ENCODE results near the gene TMEM266.

The TMEM266 gene

GRCh38 chr15:76070192-76070591 is 10.4 kb downstream of the TMEM266 start:
- DNase-seq, result no peak

GRCh38 chr15:76070921-76071635 is 11.3 kb downstream of the TMEM266 start:
- no peak for DNase-seq

DNA sequence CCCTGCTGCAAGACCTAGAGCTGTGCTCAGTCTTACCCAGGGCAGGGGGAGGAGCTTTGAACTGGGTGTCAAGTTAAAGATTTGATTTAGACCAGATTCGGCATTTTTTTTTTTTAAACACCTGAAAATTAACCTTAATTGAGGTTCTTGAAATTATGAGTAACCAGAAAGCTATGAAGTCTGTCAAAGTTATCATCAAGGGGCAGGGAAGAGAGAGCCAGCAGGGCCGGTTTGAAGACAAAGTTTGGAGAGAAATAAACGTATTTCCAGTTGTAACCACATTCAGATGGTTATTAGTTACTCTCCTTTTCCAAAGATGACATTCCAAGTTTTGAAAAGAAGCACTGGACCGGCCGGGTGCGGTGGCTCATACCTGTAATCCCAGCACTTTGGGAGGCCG is 12.0 kb downstream of the TMEM266 start:
- DNase-seq, result no peak

DNA sequence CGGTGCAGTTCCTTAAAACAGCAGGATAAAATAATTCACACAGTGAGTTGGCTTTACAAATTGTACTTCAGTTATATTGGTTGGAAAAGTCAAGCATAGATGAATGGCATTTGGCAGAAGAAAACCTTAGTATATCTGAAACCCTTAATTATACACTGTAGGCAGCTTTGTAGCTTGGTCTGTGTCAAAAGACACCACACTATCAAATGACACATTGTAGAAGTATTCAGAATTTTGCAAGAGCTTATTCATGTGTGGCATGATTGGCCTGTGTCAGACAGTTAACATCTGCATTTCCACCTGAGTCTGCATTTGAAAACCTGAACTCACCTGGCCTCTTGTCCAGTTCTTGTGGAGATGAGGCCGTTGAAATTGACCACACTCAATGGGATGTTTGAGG is 13.8 kb downstream of the TMEM266 start:
- DNase-seq, result no peak

- DNase-seq, result no peak
These were observed 15.3 kb downstream of the TMEM266 start for GRCh38 chr15:76075046-76075445.

DNA sequence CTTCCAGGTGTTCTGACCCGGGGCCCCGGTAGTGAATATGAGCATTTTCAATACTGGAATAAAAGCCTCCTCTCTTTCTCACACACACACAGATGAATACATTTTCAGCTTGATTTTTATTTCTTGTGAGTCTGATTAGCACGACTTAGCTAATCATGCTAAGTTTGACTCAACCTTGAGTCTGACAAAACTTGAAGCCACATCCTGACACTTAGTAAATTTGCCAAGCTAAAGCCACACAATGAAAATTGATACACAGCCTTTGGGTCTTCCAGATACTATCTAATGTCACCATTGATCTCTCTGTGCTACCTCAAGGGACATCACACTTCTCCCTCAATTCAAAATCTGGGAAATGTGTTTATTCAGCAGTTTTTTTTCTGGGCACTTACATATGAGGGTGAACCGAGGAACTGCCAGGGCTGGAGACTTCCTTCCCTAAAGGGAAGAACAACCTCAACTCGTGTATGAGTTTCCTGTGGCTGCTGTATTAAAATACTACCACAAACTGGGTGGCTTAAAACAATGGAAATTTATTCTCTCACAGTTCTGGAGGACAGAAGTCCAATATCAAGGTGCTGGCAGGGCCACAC is 18.6 kb downstream of the TMEM266 start:
- DNase-seq, result no peak

DNA sequence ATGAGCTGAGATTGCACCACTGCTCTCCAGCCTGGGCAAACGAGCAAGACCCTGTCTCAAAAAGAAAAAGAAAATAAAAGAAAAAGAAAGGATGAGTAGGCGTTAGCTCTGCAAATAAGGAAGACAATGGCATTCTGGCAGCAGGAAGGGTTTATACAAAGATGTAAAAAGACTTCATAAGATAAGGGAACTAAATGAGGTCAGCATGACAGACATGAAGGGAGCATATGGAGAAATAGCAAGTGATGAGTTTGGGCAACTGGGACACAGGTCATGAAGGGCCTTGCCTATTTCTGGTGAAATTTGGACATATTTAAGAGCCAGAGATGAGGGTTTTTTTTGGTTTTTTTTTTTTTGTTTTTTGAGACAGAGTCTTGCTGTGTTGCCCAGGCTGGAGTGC is 24.5 kb downstream of the TMEM266 start:
- DNase-seq, result no peak

- no peak for DNase-seq
These were observed 38.9 kb downstream of the TMEM266 start for GRCh38 chr15:76098685-76099084.

DNA sequence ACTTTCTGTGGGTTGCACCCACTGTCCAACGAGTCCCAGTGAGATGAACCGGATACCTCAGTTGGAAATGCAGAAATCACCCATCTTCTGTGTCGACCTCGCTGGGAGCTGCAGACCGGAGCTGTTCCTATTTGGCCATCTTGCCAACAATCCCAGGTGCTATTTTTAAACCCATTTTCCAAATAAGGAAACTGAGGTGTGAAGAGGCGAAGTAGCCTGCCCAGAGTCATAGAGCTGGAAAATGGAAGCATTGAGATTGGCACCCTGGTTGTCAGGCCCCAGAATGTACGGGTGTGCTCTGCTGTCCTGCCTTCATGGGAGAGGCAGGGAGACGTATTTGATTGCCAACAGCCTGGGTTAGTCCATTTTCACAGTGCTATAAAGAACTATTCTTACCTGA is 39.6 kb downstream of the TMEM266 start:
- DNase-seq, result no peak

DNA sequence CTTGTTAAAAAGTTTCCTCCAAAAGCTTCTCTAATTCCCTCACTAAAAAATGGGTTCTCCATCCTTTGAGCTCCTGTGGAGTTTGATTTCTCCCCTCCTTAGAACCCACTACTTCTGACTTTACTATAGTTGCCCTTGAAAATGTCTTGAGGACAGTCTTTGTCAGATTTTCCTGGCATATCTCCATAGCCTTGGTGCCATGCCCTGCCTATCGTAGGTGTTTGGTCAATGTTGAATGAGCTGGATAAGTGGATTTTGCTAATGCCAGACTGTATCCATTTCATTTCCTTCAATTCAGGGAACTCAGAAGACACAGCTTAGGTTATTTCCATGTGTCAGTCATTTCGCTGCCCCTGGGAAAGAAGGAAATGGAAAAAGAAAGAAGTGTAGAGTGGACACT is 40.6 kb downstream of the TMEM266 start:
- no peak for DNase-seq

DNA sequence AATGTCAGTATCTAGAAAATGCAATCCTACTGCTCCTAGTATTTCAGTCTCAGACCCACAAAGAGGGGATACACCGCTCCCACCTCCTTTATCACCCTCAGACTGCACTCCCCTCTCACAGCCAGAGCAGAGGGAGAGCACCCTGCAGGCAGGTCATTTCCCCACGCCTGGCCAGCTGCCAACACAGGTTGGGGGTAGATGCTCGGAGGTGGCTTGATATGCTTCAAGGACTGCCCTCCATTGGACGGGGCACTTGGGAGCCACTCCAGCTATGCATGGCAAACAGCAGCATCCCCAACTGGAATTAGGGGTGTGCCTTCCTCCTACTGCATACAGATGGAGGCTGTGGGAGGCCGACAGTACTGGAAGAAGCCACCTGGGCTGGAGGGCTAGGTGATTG is 41.9 kb downstream of the TMEM266 start:
- DNase-seq, result no peak

- DNase-seq, result no peak
These were observed 45.6 kb downstream of the TMEM266 start for GRCh38 chr15:76105391-76105790.

- DNase-seq, result no peak
These were observed 46.1 kb downstream of the TMEM266 start for GRCh38 chr15:76105911-76106310.

DNA sequence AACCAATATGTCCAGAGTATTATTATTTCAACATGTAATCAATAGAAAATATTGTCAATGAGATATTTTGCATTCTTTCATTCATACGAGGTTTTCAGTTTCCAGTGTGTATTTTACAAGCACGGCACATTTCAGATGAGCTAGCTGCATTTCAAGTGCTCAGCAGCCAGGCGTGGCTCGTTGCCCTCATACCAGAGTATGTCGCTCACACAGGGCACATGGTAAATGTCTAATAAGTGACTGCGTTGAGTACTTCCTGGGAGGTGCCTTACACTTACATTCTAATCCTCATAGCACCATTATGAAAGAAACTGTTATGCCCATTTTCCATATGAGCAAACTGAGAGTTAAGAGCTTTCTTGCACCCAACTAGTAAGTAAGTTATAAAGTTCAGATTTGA is 47.4 kb downstream of the TMEM266 start:
- DNase-seq, result no peak

GRCh38 chr15:76108021-76108723 is 48.4 kb downstream of the TMEM266 start:
- DNase-seq, result no peak

DNA sequence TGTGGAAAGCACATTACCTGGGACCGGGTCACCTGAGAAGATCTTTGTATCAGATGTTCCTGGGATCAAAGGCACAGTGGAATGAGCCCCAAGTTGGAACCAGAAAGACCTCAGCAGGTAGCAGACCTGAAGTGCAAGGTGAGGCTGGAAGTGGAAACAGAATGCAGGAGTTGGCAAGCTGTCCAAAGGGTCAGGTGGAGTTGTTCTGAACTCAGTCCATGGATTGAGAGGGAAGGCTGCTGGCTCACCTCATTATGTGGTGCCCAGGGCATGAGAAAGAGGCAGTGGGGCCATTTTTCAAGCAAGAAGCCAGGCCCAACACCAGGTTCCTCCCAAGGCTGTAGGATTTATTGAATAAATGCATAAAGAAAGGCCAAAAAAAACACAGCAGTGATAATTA is 49.3 kb downstream of the TMEM266 start:
- DNase-seq, result no peak

DNA sequence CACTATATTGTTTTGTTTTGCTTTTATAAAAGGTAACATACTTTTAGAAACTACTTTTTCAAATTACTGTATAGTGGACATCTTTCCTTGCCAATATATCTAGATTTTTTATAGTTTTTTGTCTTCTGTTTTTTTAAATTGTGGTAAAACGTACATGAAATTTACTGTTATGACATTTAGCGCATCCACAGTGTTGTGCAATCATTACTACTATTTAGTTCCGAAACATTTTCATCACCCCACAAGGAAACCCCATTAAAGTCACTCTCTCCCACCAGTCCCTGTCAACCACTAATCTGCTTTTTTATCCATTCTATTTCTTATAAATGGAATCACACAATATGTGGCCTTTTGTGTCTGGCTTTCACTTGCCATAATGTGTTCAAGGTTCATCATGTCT is 54.8 kb downstream of the TMEM266 start:
- no peak for DNase-seq

GRCh38 chr15:76116138-76116885 is 56.5 kb downstream of the TMEM266 start:
- no peak for DNase-seq

DNA sequence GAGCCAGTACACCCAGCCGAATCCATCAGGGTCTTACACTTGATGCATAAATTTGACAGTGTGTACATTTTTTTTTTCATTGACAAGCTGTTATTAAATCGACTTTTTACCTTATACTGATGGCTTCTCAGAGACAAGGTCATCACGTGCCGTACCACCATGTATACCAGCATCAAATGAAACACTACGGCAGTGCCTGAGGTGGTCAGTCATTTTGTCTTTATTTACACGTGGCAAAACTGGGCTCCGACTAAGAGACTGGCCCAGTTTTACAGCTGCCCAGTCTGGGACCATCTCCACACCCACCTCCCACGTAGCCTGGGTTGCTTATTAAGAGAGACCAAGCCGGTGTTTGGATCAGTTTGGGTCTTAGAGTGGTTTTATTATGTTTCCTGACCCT is 57.4 kb downstream of the TMEM266 start:
- no peak for DNase-seq

- no peak for DNase-seq
These were observed 59.0 kb downstream of the TMEM266 start for GRCh38 chr15:76118767-76119166.

DNA sequence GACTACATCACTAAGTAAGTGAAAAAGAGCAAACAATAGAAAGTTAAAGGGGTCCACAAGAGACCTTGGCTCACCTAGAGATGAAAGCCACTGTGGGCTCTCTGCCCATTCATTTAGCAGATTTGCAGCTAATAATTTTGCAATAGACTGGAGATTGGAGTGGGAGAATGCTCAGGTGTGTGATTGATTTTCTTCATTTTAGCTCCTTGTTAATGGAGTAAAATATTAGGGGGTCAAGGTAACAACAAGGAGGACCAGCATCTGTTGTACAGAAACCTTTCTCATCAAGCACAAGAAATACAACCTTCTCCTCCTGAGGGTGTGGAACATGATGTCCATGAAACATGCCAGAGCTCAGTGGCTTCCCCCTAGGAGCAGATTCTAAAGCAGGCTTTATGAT is 63.2 kb downstream of the TMEM266 start:
- no peak for DNase-seq

GRCh38 chr15:76127169-76127568 is 67.4 kb downstream of the TMEM266 start:
- no peak for DNase-seq

DNA sequence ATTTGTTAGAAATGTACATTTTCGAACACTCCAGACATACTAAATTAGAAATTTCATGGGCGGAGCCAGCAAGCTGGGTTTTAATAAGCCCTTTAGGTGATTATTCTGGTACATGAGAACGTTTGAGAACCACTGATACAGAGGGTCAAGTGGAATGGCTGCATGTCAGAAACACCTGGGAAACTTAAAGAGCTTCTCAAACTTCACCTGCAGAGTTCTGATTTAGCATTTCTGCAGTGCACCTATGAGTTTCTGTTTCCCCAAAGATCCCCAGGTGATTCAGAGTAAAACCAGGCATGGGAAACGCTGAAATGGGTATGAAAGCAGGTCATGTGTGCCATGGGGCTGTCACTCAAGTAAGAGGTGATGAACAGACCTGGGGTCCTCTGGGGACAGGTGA is 68.1 kb downstream of the TMEM266 start:
- no peak for DNase-seq

DNA sequence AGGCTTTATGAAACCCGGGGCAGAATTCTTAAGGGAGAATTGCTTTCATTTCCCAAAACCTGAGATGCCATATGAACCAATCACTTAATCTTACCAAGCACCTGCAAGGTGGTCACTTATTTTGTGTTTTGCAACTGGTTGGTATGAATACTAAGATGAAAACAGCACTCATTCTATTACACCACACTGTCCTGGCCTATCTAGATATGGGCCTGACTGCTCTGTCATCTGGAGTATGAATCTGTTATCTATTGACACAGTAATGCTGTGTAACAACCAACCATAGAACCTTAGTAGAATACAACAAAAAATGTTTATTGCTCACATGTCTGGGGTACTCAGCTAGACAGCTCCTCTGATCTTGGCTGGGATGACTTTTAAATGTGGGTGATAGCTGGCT is 74.8 kb downstream of the TMEM266 start:
- no peak for DNase-seq
